GM12878 (cell line): ENCODE measurements around the gene RHBDD3. TPM values are rescaled to one million over a fixed set of nuclear protein-coding genes. Genes with fewer than 3 reads are reported as not detected.

ENCODE experiments used
- ATAC-seq: fragments of 200-7000 bp; cut with Tn5 transposase; 3 replicates; pipeline ENCODE4 v1.9.1; 2020; ENCODE audit warnings: mild to moderate bottlenecking, moderate library complexity
- BruUV-seq: library from RNA; stranded (reverse); fragments of 400-500 nt; replicated peaks from 2 replicates; lab custom pipeline; 2021; lab: Mats Ljungman, UMichigan
- CTCF ChIA-PET: fragments of 300-600 bp; sonication (Branson Sonifier 250); formaldehyde crosslinking; extraction: SDS; loops from one replicate; lab custom pipeline; 2021; ENCODE audit warnings: inconsistent platforms; lab: Yijun Ruan, JAX
- POLR2A ChIA-PET: fragments of 350-600 bp; formaldehyde crosslinking; extraction: SDS; loops from one replicate; lab custom pipeline; 2021; ENCODE audit warnings: inconsistent platforms; lab: Charles Lee
- RAD21 ChIA-PET: fragments of 300-600 bp; sonication (Branson Sonifier 250); formaldehyde crosslinking; loops from one replicate; lab custom pipeline; 2023; ENCODE audit warnings: antibody characterized with exemption; ENCODE audit not compliant: unreplicated experiment; lab: Charles Lee
- SMC1A ChIA-PET: fragments of 300-600 bp; sonication (Branson Sonifier 250); formaldehyde crosslinking; loops from one replicate; lab custom pipeline; 2023; ENCODE audit not compliant: unreplicated experiment, uncharacterized antibody; lab: Charles Lee
- DNase-seq: peaks from one replicate; pipeline ENCODE4 v3.0.0-alpha.2; 2011; ENCODE audit warnings: low read depth, low spot score
- FAIRE-seq: peaks from 3 replicates; lab custom pipeline; 2011; peaks lifted over from hg19 to GRCh38; lab: Jason Lieb, UNC
- H2AFZ ChIP-seq: 2 replicates; pipeline ENCODE4 v1.6.0; 2011; ENCODE audit warnings: low read depth, low read length, control low read depth; ENCODE audit not compliant: control insufficient read depth
- H3K27ac ChIP-seq: 2 replicates; pipeline ENCODE4 v1.5.1; 2011; ENCODE audit warnings: control low read depth; ENCODE audit not compliant: control insufficient read depth, insufficient read depth
- H3K27me3 ChIP-seq, 2 experiments: replicated peaks in 1 of 2; 2 replicates each; pipeline versions ENCODE4 v1.6.0 to v1.6.1; 2011; ENCODE audit warnings: low read length in 1 of 2; ENCODE audit not compliant: control insufficient read depth in 2 of 2, insufficient read depth in 2 of 2
- H3K36me3 ChIP-seq, 2 experiments: 2 replicates each; pipeline ENCODE4 v1.5.1; 2011; ENCODE audit warnings: low read length in 1 of 2; ENCODE audit not compliant: control insufficient read depth in 2 of 2, insufficient read depth in 2 of 2
- H3K4me1 ChIP-seq: 2 replicates; pipeline ENCODE4 v1.6.1; 2011; ENCODE audit warnings: mild to moderate bottlenecking, low read length, moderate library complexity, mixed read lengths; ENCODE audit not compliant: control insufficient read depth, insufficient read depth
- H3K4me2 ChIP-seq: 2 replicates; pipeline ENCODE4 v1.6.0; 2011; ENCODE audit warnings: control low read depth; ENCODE audit not compliant: control insufficient read depth, insufficient read depth
- H3K4me3 ChIP-seq: fragments of 200-600 bp; sonication (generic); 2 replicates; pipeline ENCODE4 v1.5.1; 2016
- H3K79me2 ChIP-seq: 2 replicates; pipeline ENCODE4 v1.6.0; 2011; ENCODE audit warnings: low read length; ENCODE audit not compliant: control insufficient read depth, insufficient read depth
- H3K9ac ChIP-seq: 2 replicates; pipeline ENCODE4 v1.8.0; 2011; ENCODE audit warnings: low read length, control low read depth, mixed read lengths; ENCODE audit not compliant: control insufficient read depth, insufficient read depth
- H3K9me3 ChIP-seq: replicated peaks from 3 replicates; pipeline ENCODE4 v1.5.1; 2011; ENCODE audit warnings: mild to moderate bottlenecking, low read length; ENCODE audit not compliant: control insufficient read depth, insufficient read depth
- H4K20me1 ChIP-seq: 2 replicates; pipeline ENCODE4 v1.6.0; 2011; ENCODE audit not compliant: control insufficient read depth, insufficient read depth
- CBX5 ChIP-seq: sonication (generic); IDR thresholded peaks from 2 replicates; pipeline ENCODE4 v1.6.1; 2016; ENCODE audit warnings: low read depth, moderate library complexity, mild to moderate bottlenecking, inconsistent platforms
- FOXM1 ChIP-seq: IDR thresholded peaks from 2 replicates; pipeline ENCODE4 v1.6.1; 2012; ENCODE audit warnings: low read depth, mild to moderate bottlenecking, inconsistent platforms, low read length, moderate library complexity
- JUND ChIP-seq: IDR thresholded peaks from 2 replicates; pipeline ENCODE4 v1.6.1; 2012; ENCODE audit warnings: low read depth, mild to moderate bottlenecking, low read length, improper control_type of control experiment, moderate library complexity
- LARP7 ChIP-seq: fragments of 450-650 bp; IDR thresholded peaks from 2 replicates; pipeline ENCODE4 v1.6.1; 2017; ENCODE audit warnings: mild to moderate bottlenecking
- MTA2 ChIP-seq: fragments of 450-650 bp; IDR thresholded peaks from 2 replicates; pipeline ENCODE4 v1.6.1; 2016; ENCODE audit warnings: low read depth, mild to moderate bottlenecking, moderate library complexity
- MYB ChIP-seq: fragments of 150-350 bp; IDR thresholded peaks from 2 replicates; pipeline ENCODE4 v1.6.1; 2014; ENCODE audit warnings: mild to moderate bottlenecking, low read depth, low read length, borderline replicate concordance
- NR2C1 ChIP-seq: fragments of 450-650 bp; IDR thresholded peaks from 2 replicates; pipeline ENCODE4 v1.6.1; 2017; ENCODE audit warnings: antibody characterized with exemption, mild to moderate bottlenecking, moderate library complexity
- PML ChIP-seq: IDR thresholded peaks from 2 replicates; pipeline ENCODE4 v1.6.1; 2012; ENCODE audit warnings: low read length, inconsistent platforms
- POLR2A ChIP-seq: IDR thresholded peaks from 2 replicates; pipeline ENCODE4 v1.6.1; 2011; ENCODE audit warnings: low read depth, mild to moderate bottlenecking, low read length
- STAT3 ChIP-seq: IDR thresholded peaks from 2 replicates; pipeline ENCODE4 v1.6.1; 2011; ENCODE audit warnings: low read depth, low read length, improper control_type of control experiment
- ZSCAN29 ChIP-seq: fragments of 450-650 bp; IDR thresholded peaks from 2 replicates; pipeline ENCODE4 v1.6.1; 2017; ENCODE audit warnings: mild to moderate bottlenecking, moderate library complexity
- WGBS: methylation state at CpG from one replicate; pipeline ENCODE4 v1.1.6; 2016; ENCODE audit warnings: low lambda C conversion rate; ENCODE audit not compliant: insufficient replicate concordance, insufficient coverage; ENCODE audit errors: missing lambda C conversion rate; 5-methylcytosine and 5-hydroxymethylcytosine counted together
- in situ Hi-C: fragments of 300-500 bp; cut with MboI; formaldehyde crosslinking; loops from 9 replicates; pipeline ENCODE4 v1.14.3; 2018; ENCODE audit warnings: mixed read lengths
- intact Hi-C: fragments of 100-400 bp; cut with micrococcal nuclease; formaldehyde crosslinking; loops from one replicate; pipeline ENCODE4 v1.14.2; 2022; ENCODE audit not compliant: unreplicated experiment
- polyA plus RNA-seq, 11 experiments: library from polyadenylated mRNA; depleted of rRNA in 4 of 11; unstranded in 6 of 11; stranded (reverse) in 5 of 11; fragments of >200 nt; fragmentation: Nextera tagmentation in 4 of 11; fragmentation: Illumina TruSeq in 1 of 11; extraction: Ambion mirVana in 4 of 11; extraction: Trizol in 1 of 11; gene quantifications; 1 replicate in 1 of 11; 2 replicates in 10 of 11; pipeline versions ENCODE4 v1.2.1 to v1.2.3, GENCODE V29; 2011 to 2016; ENCODE audit warnings: inconsistent platforms in 2 of 11, missing spikeins in 2 of 11, low read depth in 1 of 11
- total RNA-seq, 4 experiments: library from RNA; depleted of rRNA in 3 of 4; stranded (reverse); fragments of >200 nt in 3 of 4; fragmentation: Illumina TruSeq in 1 of 4; extraction: Trizol in 1 of 4; gene quantifications; 2 replicates each; pipeline versions ENCODE4 v1.2.1 to v1.2.3, GENCODE V29; 2013 to 2021
- TF ChIP-seq, protein P1 (sequence below): fragments of 450-650 bp; IDR thresholded peaks from 2 replicates; pipeline ENCODE4 v1.6.1; 2017; ENCODE audit warnings: mild to moderate bottlenecking, low read depth, inconsistent platforms; ENCODE audit not compliant: poor library complexity, severe bottlenecking
- TF ChIP-seq, protein P2 (sequence below), 3 experiments: IDR thresholded peaks in 2 of 3; conservative IDR thresholded peaks in 1 of 3; 2 replicates each; pipeline ENCODE4 v1.5.1; 2011; ENCODE audit warnings: low read depth in 3 of 3, low read length in 3 of 3, mild to moderate bottlenecking in 3 of 3, control low read depth in 2 of 3, moderate library complexity in 2 of 3, inconsistent platforms in 1 of 3, mixed read lengths in 1 of 3; ENCODE audit not compliant: control insufficient read depth in 2 of 3, insufficient read depth in 1 of 3; ENCODE audit errors: extremely low read depth in 1 of 3
- TF ChIP-seq, protein P3 (sequence below): fragments of 450-650 bp; IDR thresholded peaks from 2 replicates; pipeline ENCODE4 v1.6.1; 2016; ENCODE audit warnings: mild to moderate bottlenecking

The RHBDD3 gene
- total and polyA plus RNA-seq, 10 of the 15 experiments (the other 5 are each of a cell fraction or from before 2014, with no cell fraction given): 0.27 to 41.2 (median 20.1) TPM

DNA sequence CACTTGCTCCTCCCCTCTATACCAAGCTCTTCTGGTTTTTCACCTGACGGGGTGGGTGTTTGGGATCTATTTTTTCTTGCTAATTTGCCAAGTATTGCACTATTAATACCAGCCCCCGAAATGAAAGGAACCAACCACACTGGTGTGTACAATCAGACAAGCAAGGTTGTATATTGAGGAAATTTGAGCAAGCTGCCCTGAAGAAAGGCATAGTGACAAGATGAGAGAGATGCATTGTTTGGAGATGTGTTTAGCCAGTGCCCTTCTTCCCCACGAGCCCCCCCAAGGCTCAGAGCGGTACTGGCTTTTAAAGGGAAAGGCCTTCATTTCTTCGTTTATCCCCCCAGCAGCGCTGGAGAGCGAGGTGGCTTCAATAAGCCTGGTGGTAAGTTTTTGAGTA lies 23.4 kb upstream of the RHBDD3 start:
- Histone ChIP-seq H3K9ac (no peak overlapping the region), H3K4me1 (peaks cover 4% of the 10 kb centered on the region; the same call in 1 of the 2 replicates), H3K79me2 (peaks cover 4% of the 10 kb centered on the region), H3K27me3 (no peaks in the 10 kb centered on the region), H4K20me1 (peaks cover 6% of the 10 kb centered on the region; the same call in 1 of the 2 replicates), H2AFZ (no peak overlapping the region), H3K4me2 (no peak overlapping the region), H3K27ac (no peak overlapping the region), H3K4me3 (no peak overlapping the region), H3K36me3 (peaks cover 27 to 74% of the 10 kb centered on the region in 2 experiments), H3K9me3 (no peaks in the 10 kb centered on the region)
- ChIA-PET CTCF (no interaction called here), POLR2A (no interaction called here), RAD21 (no interaction called here), SMC1A (no interaction called here)
- intact Hi-C loops (no loop called here), in situ Hi-C loops (no loop called here)
- DNase-seq (no peak), FAIRE-seq (no peak), ATAC-seq (peak; percentile 27; the same call in 2 of the 3 replicates)
- TF ChIP-seq POLR2A (peak; percentile 49), FOXM1 (no peak), JUND (no peak), ZSCAN29 (no peak), LARP7 (no peak), MTA2 (no peak), PML (no peak), STAT3 (no peak), NR2C1 (no peak), MYB (no peak), CBX5 (no peak)
- TF ChIP-seq, protein P1, sequence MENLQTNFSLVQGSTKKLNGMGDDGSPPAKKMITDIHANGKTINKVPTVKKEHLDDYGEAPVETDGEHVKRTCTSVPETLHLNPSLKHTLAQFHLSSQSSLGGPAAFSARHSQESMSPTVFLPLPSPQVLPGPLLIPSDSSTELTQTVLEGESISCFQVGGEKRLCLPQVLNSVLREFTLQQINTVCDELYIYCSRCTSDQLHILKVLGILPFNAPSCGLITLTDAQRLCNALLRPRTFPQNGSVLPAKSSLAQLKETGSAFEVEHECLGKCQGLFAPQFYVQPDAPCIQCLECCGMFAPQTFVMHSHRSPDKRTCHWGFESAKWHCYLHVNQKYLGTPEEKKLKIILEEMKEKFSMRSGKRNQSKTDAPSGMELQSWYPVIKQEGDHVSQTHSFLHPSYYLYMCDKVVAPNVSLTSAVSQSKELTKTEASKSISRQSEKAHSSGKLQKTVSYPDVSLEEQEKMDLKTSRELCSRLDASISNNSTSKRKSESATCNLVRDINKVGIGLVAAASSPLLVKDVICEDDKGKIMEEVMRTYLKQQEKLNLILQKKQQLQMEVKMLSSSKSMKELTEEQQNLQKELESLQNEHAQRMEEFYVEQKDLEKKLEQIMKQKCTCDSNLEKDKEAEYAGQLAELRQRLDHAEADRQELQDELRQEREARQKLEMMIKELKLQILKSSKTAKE: no peak
- TF ChIP-seq, protein P2, sequence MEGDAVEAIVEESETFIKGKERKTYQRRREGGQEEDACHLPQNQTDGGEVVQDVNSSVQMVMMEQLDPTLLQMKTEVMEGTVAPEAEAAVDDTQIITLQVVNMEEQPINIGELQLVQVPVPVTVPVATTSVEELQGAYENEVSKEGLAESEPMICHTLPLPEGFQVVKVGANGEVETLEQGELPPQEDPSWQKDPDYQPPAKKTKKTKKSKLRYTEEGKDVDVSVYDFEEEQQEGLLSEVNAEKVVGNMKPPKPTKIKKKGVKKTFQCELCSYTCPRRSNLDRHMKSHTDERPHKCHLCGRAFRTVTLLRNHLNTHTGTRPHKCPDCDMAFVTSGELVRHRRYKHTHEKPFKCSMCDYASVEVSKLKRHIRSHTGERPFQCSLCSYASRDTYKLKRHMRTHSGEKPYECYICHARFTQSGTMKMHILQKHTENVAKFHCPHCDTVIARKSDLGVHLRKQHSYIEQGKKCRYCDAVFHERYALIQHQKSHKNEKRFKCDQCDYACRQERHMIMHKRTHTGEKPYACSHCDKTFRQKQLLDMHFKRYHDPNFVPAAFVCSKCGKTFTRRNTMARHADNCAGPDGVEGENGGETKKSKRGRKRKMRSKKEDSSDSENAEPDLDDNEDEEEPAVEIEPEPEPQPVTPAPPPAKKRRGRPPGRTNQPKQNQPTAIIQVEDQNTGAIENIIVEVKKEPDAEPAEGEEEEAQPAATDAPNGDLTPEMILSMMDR (IDR thresholded peaks at IDR 0.05 in 2 of 3, conservative IDR thresholded peaks at IDR 0.05 in 1 of 3; ENCODE audit: control insufficient read depth in 2 of 3, extremely low read depth in 1 of 3, insufficient read depth in 1 of 3, low read depth in 3 of 3, low read length in 3 of 3): peak in 1 of 3 experiments; percentile 2; a peak in 1 of 6 replicates
- TF ChIP-seq, protein P3, sequence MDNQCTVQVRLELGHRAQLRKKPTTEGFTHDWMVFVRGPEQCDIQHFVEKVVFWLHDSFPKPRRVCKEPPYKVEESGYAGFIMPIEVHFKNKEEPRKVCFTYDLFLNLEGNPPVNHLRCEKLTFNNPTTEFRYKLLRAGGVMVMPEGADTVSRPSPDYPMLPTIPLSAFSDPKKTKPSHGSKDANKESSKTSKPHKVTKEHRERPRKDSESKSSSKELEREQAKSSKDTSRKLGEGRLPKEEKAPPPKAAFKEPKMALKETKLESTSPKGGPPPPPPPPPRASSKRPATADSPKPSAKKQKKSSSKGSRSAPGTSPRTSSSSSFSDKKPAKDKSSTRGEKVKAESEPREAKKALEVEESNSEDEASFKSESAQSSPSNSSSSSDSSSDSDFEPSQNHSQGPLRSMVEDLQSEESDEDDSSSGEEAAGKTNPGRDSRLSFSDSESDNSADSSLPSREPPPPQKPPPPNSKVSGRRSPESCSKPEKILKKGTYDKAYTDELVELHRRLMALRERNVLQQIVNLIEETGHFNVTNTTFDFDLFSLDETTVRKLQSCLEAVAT: no peak
- no TSS peak for BruUV-seq
- WGBS: 92% methylated on average over 7 of the region's 7 CpGs
